Tibial artery (tissue), 4 donors: ENCODE results near the gene KIF18B.
A peak's percentile ranks its signal among the peaks of the same experiment; 100 is the strongest.

Experiments
- DNase-seq, 2 donors: peaks; one replicate each; pipeline ENCODE4 v3.0.0-alpha.2; 2019
- H3K27ac ChIP-seq, 2 donors: fragments of 200-600 bp; sonication (generic) in 1 of 2; 1 replicate in 1 of 2; 2 replicates in 1 of 2; pipeline ENCODE4 v1.5.1; 2018 to 2019; ENCODE audit warnings: mild to moderate bottlenecking in 1 of 2
- H3K27me3 ChIP-seq, 2 donors: fragments of 200-600 bp; sonication (generic) in 1 of 2; one replicate each; pipeline versions ENCODE4 v1.5.1 to v1.6.0; 2016 to 2019
- H3K36me3 ChIP-seq, 3 donors: fragments of 200-600 bp; sonication (generic) in 2 of 3; one replicate each; pipeline ENCODE4 v1.5.1; 2016 to 2019; ENCODE audit warnings: mild to moderate bottlenecking in 2 of 3
- H3K4me1 ChIP-seq, 4 donors: fragments of 200-600 bp; sonication (generic) in 2 of 4; 1 replicate in 3 of 4; 2 replicates in 1 of 4; pipeline ENCODE4 v1.5.1; 2016 to 2019
- H3K4me3 ChIP-seq, 2 donors: fragments of 200-600 bp; sonication (generic) in 1 of 2; 1 replicate in 1 of 2; 2 replicates in 1 of 2; pipeline ENCODE4 v1.5.1; 2018 to 2019; ENCODE audit warnings: mild to moderate bottlenecking in 2 of 2
- H3K9me3 ChIP-seq, 3 donors: fragments of 200-600 bp; sonication (generic) in 1 of 3; one replicate each; pipeline ENCODE4 v1.5.1; 2016 to 2019
- CTCF ChIP-seq, 2 experiments: fragments of 200-600 bp in 1 of 2; fragments of 450-650 bp in 1 of 2; IDR thresholded peaks; one replicate each; pipeline ENCODE4 v1.5.1; 2017 to 2019; ENCODE audit warnings: antibody characterized with exemption in 2 of 2, mild to moderate bottlenecking in 1 of 2, moderate library complexity in 1 of 2
- intact Hi-C: fragments of 100-400 bp; cut with DNase I; formaldehyde crosslinking; loops from one replicate; pipeline ENCODE4 v1.15.0; 2023; ENCODE audit warnings: low total_unique reads

KIF18B gene

GRCh38 chr17:44947461-44948314 is at the start of gene KIF18B:
TSS of gene KIF18B (minus strand) at chr17:44947773. CDS start at chr17:44936344, 11,429 bp downstream.
- Histone ChIP-seq H3K36me3 (no peaks in the 10 kb centered on the region), H3K9me3 (no peaks in the 10 kb centered on the region), H3K27ac (peak within 1 kb of the TSS in 1 of 2 donors; percentile 45), H3K4me3 (peak within 1 kb of the TSS; percentile 53 to 57), H3K27me3 (peaks cover 0 to 14% of the 10 kb centered on the region in 2 donors), H3K4me1 (peaks cover 0 to 12% (median 9%) of the 10 kb centered on the region in 4 donors)
- peak; percentile 88 to 92 for DNase-seq
- intact Hi-C loops = no loop called here
- no peak for TF ChIP-seq CTCF (IDR thresholded peaks at IDR 0.05)

DNA sequence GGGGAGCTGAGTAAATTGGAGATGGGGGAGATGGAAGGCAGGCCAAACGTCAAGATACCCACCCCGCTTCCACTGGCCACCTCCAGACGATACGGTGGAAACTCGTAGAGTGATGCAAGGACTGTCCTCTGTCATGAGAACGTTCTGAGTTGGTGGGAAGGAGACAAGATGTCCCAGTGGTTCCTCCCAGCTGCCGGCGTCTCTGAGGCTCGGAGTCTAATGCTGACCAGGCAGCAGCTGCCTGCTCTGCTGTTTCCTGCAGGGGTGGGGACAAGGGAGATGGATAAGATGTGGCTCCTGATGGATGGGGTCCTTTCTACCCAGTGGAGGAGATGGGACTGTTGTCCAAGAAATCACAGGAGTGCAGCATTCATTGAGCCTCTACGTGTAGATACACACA is 48.7 kb upstream of the KIF18B start:
- Histone ChIP-seq H3K9me3 (peaks cover 0 to 7% (median 4%) of the 10 kb centered on the region in 3 donors), H3K27me3 (peaks cover 0 to 34% of the 10 kb centered on the region in 2 donors), H3K27ac (no peak overlapping the region), H3K4me1 (no peaks in the 10 kb centered on the region), H3K4me3 (no peak overlapping the region), H3K36me3 (peaks cover 0 to 5% (median 0%) of the 10 kb centered on the region in 3 donors)
- intact Hi-C loops = no loop called here
- no peak for DNase-seq
- no peak for TF ChIP-seq CTCF (IDR thresholded peaks at IDR 0.05)

GRCh38 chr17:44995436-44996001 is 47.9 kb upstream of the KIF18B start:
- Histone ChIP-seq H3K27ac (no peak overlapping the region), H3K9me3 (peaks cover 0 to 7% (median 4%) of the 10 kb centered on the region in 3 donors), H3K4me3 (no peak overlapping the region), H3K4me1 (no peaks in the 10 kb centered on the region), H3K27me3 (peaks cover 0 to 34% of the 10 kb centered on the region in 2 donors), H3K36me3 (peaks cover 0 to 5% (median 0%) of the 10 kb centered on the region in 3 donors)
- DNase-seq = no peak
- TF ChIP-seq CTCF (IDR thresholded peaks at IDR 0.05) = no peak
- intact Hi-C loops = no loop called here

DNA sequence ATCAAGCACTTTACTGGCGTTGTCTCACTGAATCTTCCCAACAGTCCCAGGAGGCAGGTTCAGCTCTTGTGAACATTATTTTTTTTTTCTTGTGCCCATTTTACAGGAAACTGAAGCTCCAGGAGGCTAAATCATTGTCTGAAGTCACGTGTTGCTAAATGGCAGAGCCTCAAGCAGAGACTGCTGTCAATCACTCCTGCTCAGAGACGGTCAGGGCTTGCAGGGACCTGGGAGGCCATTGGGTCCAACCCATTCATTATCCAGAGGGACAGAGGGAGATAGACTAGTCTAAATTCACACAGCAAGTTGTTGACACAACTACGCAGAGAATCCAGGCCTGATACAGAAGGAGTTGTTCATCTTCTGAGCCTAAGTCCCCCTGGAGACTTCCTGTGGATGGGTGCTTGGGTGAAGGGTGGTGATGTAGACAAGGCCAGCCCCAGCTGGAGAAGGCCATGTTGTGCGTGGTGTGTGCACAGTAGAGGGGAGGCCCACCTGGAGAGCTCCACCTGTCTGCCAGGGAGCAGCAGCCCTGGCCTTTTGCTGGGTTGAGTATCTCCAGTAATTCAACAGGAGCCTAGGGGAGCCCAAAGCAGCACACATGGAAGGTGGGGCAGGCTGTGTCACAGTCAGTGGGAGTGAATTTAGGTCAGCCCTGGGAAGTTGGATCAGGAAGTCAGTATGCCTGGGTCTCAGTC is 44.8 kb upstream of the KIF18B start:
- Histone ChIP-seq H3K4me1 (peaks cover 0 to 4% (median under 1%) of the 10 kb centered on the region in 4 donors), H3K27ac (no peak overlapping the region), H3K9me3 (no peaks in the 10 kb centered on the region), H3K36me3 (no peaks in the 10 kb centered on the region), H3K27me3 (peaks cover 0 to 41% of the 10 kb centered on the region in 2 donors), H3K4me3 (no peak overlapping the region)
- no peak for TF ChIP-seq CTCF (IDR thresholded peaks at IDR 0.05)
- intact Hi-C loops = no loop called here
- DNase-seq = no peak

GRCh38 chr17:44990994-44991393 is 43.4 kb upstream of the KIF18B start:
- TF ChIP-seq CTCF (IDR thresholded peaks at IDR 0.05) = no peak
- DNase-seq = no peak
- intact Hi-C loops = no loop called here
- Histone ChIP-seq H3K4me1 (peaks cover 0 to 7% (median 2%) of the 10 kb centered on the region in 4 donors), H3K27ac (no peak overlapping the region), H3K4me3 (no peak overlapping the region), H3K27me3 (peaks cover 0 to 50% of the 10 kb centered on the region in 2 donors), H3K36me3 (no peaks in the 10 kb centered on the region), H3K9me3 (no peaks in the 10 kb centered on the region)
